GM18909 (cell line): Measurements from ENCODE around the gene ROR1.
"Not testable (repeated sequence)": the region's sequence is repeated elsewhere in the genome, so short reads cannot be mapped to it uniquely, and the experiment has no call there.

ENCODE experiments used
- ATAC-seq: cut with Tn5 transposase; IDR thresholded peaks from one replicate; pipeline ENCODE4 v1.9.1; 2021; ENCODE audit warnings: mild to moderate bottlenecking; ENCODE audit not compliant: unreplicated experiment, poor library complexity

The ROR1 gene

DNA sequence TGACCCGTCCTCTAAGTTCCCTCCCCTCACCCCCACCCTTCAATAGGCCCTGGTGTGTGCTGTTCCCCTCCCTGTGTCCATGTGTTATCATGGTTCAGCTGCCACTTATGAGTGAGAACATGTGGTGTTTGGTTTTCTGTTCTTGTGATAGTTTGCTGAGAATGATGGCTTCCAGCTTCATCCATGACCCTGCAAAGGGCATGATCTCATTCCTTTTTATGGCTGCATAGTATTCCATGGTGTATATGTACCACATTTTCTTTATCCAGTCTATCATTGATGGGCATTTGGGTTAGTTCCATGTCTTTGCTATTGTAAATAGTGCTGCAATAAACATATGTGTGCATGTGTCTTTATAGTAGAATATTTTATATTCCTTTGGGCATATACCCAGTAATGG lies 330.8 kb downstream of the ROR1 start:
- ATAC-seq: not testable (repeated sequence)

DNA sequence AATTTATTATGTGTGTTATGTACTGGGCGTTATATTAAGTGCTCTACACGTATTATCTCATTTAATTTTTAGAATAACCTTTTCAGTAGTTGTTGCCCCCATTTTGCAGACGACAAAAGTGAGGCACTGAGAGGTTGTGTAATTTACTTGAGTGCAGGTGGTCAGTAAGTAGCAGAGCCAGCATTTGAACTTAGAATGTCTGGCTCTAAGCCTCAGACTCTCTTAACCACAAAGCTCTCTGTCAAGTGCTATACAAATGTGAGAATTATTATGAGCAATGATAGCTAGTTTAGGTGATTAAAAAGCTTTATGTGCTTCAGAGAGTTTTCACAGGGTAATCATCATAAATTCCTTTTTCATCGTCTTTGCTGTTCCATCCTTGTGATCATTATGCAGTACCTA lies 333.3 kb downstream of the ROR1 start:
- ATAC-seq: no peak

DNA sequence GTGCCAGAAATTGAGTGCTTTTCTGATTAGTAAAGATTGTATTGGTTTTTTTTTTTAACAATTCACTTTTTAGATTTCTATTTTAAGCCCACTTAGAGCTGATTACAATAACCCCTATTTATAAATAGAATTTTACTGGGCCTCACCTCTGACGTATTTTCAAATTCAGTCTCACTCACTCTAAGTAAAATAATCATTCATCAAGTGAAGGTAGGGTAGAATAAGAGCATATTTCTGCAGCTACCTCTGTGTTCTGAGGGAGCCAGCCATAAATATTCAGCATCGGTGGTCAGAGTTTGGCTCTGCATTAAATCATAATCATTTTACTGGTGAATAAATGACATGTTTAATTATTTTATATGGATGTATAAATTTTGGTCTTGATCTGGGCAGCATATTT lies 333.8 kb downstream of the ROR1 start:
- no peak for ATAC-seq

DNA sequence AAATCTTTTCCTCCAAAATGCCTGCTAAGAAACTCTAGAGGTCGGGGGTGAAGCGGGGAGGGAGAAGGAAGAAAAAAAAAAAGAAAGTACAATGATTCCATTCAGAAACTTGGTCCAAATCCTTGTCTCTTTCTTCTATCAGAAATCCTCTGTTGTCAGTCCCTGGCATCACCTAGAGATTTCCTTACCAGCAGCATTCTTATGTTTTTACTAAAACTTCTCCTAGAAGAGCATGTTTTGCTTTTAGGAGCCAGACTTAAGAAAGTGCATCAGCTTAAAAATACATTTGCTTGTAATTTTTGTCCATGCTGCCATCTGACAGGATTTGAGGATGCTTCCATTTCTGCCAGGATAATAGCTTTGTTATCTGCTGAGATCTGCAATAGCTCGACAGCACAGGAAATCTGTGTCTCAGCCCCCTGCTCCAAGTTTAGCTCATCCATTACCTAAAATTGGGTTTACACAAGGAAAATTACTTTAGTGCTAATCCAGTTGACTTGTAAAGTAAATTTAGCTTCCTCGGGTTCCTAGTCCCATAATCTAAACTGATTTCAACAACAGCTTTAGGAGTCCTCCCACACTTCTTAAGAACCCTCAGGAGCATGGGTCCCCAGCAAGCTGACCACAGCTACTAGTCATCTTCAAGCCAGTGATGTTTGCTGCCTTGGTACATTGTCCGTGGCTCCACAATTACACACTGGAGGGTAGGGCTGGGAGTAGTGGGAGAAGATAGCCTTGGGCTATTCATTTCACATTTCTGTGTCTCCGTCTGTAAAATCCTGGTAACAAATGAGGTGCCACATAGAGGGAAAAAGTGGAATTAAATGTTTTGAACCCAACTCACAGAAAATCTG lies 337.3 kb downstream of the ROR1 start:
- ATAC-seq: no peak

DNA sequence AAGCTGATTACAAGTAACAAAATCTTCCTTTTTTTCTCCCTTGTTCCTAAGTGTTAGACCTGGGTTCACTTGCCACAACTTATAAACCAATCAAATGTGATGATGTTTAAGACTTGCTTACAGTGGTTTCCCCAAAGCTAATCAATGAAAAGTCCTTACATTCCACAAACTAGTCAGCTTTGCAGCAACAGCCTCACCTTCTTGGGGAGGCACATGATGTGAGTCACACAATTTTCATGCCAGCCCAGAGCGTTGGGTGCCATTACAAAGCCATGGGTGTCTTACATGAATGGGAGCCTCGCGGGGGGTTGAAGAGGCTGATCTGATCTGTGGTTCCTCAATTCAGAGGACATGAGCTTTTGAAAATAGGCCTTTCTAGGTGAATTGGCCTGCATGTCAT lies 338.0 kb downstream of the ROR1 start:
- no peak for ATAC-seq

DNA sequence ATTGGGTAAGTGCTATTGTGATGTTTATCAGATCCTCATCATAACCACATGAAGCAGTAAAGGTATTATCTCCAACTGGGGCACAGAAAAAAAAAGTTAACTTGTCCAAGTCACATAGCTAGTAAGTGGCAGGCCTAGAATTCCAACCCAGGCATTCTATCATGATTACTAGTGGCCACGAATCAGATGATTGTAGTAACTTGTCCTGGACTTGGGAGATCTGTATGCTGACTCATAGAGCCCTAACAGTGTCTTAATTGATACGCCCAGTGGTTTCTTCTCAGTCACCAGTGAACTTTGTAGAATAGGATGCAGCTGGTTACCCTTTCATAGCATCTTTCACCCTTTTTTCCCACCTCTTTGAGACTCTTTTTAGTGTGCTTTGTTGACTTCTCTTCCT lies 338.5 kb downstream of the ROR1 start:
- no peak for ATAC-seq

DNA sequence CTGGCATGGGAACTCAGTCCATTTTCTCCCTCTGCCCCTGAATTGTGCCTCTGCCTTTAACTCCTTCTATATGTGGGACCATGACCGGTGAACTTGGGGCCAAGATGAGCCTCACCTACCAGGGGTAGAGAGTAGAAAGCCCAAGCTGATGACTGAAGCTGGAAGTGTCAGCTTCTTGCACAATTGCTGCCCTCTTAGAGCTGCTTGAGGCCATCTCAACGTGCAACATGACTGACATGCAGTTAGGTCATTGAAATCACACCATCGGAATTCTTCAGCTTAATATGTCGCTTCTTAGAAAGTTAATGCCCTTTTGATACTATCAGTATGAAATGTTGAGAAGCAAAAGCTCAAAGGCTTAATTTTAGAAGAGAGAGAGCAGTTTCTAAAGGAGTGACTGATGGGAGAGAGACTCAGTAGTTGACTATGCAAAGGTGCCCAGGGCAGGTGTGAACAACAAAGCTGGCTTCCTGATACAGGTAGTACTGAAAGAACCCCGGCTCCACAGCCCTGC lies 340.3 kb downstream of the ROR1 start:
- no peak for ATAC-seq

DNA sequence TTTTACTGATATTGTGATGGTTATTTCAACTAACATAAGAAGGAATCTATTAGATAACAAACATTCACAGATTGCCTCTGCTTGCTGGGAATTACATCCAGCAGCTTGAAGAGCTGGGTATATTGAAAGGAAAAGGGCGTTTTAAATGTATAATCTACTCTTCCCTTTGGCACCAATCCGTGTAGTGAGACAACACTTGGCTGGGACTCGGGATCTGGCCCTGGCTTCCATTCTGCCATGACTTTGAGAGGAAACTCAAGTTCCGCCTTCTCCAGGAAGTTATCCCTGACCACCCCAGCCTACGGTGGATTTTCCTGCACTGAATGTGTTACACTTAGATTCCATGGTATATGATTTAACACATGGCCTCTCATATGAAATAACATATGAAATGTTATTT lies 342.7 kb downstream of the ROR1 start:
- ATAC-seq: no peak

DNA sequence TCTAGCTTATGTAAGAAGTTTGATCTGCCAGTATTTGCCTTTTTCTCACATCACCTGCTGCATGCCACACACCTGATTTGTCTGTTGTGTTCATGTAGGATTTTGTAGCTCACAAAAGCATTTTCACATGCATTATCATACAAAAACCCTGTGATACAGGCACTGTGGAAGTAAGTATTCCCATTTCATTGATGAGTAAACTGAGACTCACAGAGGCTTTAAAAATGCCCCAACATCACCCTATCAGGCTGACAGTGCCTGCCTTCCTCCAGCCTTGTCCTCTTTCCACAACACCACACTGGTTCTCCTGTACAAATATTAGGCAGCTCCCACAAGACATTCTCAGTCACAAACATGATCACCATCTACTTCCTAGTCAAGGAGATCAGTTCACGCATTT lies 343.7 kb downstream of the ROR1 start:
- no peak for ATAC-seq

DNA sequence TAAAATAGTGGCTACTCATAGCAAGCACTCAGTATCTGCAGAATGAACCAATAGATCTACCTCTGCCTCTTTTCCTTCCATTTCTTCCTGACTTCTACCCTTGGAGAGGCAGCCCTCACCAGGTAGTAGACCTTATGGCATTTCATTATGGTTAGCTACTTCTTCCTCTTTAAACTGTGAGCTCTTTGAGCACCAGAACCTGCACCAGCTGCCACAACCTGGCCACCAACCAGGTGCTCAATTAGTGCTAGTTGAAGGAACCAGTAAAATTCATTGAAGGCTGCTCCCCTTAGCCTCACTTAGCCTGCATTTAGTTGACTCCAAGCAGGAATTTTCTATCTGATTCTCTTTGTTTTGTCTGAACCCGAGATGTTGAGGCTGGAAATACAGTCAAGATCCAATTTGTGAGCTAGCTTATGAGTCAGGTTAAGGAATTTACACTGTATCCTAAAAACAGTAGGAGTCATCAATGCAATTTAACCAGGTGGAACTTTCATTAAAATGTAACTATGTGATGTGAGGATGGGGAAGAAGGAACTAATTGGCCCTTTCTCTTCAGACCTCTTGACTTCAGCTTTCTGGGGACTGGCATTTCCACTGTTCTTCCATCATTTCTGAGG lies 348.1 kb downstream of the ROR1 start:
- no peak for ATAC-seq

DNA sequence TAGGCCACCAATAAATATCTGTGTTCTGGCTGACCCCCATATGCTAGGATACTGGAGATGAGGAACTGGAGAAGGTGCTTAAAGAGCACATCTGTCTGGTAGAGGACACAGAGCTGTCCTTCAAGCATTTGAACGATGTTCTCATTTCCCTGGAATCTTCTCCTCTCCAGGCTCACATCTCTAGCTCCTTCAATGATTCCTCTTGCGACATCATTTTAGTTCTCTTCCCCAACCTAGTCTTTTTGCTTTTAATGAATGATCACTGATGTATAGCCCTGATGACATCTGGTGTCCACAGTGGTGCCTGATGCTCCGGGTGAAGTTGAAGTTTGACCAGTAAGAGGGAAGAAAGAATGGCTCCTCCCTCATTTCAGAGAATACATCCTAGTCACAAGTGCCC lies 348.8 kb downstream of the ROR1 start:
- ATAC-seq: no peak

DNA sequence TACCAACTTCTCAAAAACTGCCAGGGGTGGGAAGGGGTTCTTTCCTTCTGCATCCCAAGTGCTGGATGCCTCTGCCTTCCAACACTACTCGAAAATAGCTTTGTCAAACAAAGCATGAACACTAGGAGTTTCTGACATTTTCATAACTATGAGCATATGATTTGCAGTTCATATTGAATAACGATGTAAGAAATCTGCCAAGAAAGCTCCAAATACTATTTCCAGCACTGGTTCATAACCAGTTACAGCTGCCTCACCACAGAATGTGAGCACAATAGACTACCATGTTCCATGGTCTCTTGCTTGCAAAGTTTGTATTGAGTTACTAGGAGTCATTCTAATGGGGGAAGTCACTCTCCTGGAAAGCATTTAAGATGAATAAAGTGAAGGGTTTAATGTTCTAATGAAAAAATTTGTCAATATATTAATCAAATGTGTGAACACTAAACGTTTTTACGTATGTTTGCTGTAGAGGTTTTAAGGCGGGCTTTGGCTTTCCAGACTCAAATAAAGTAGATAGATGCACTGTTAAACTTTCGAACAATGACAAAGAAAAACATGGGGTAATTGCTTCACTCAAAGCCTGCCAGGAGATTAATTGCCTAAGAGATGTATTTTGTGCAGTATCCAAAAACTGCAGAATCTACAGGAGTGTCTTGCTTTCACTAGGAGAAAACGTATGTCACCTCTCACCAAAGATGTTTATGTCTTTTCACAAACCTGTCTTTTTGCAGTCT lies 351.1 kb downstream of the ROR1 start:
- ATAC-seq: no peak

DNA sequence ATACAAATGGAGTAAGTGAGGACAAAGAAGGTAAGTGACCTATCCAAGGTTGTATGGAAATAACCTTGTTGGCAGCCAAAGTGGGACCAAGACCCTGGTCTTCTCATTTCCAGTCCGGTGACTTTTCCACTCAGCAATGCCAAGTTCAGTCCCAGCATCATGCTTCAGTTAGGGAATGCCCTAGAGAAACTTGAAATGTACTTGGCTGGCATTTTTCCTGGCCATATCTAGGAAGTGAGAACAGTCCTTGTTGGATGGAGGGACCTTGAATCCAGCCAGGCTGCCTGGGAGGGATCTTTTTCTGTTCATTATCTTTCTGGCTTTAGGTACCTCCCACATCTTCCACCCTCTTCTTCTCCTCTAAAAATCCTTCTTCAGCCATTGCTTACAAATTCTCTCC lies 352.8 kb downstream of the ROR1 start:
- ATAC-seq: no peak

DNA sequence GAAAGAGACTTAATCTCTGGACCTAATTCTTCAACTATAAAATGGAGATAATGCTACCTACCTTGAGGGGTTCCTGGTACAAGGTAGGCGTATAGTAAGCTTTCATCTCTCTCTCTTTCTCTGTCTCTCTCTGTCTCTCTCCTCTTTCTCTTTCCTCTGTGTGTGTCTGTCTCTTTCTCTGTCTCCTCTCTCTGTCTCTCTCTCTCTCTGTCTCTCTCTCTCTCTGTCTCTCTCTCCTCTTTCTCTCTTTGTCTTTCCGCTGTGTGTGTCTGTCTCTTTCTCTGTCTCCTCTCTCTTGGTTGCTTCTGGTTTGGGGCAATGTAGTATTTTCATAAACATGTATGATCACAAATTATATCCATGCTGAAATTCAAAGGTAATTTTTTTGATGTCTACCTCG lies 353.5 kb downstream of the ROR1 start:
- ATAC-seq: no peak

DNA sequence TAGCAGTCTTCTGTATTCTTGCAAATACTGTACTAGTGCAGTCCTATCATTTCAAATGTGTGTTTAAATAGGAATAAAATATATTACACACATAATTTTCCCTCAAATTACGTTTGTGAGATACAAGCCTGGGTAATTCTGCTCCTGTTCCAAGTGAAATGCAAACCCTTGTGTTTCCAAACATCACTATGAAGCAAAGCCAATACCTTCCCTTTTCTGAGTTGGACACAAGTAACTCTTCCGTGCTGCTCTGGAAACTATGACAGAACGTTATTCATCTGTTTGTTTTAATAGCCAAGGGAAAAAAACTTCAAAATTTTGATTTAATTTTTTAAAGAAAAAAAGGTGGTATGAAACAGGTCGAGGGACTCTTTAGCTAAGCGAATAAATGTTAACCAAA lies 355.9 kb downstream of the ROR1 start:
- no peak for ATAC-seq

DNA sequence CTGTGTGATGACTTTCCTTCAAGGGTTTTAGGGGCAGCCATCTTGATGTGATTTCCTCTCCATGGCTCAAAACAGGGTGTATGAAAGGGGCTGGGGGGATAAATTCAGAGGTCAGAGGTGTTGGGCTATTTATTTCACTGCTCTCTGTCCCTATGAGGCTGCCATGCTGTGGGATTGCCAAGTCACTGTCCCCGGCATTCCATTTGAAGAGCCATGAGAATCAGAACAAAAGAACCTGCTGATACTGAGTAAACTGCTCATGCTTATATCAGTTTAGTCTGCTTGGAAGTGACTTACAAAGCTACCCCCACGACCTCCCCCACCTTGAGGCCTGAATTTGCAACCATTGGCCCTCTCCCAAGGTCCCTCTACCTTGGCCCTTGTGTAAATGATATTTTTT lies 357.3 kb downstream of the ROR1 start:
- ATAC-seq: no peak

DNA sequence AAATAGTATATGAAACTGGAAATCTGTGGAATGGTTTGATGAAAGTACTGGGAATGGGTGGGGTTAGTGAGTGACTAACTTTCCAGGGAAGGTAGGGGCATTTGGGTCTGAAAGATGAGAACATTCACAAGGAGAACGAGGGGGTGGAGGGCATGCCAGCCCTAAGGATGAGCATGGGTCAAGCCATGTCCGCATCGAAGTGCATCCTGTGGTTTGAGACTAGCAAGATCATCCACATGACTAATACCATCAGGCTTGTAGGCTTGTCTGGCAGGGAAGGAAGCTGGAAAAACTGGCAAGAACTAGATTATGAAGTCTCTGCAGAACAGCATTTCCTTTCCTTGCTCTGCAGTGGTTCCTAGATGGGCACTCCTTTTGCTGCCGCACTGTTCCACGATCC lies 359.2 kb downstream of the ROR1 start:
- no peak for ATAC-seq

DNA sequence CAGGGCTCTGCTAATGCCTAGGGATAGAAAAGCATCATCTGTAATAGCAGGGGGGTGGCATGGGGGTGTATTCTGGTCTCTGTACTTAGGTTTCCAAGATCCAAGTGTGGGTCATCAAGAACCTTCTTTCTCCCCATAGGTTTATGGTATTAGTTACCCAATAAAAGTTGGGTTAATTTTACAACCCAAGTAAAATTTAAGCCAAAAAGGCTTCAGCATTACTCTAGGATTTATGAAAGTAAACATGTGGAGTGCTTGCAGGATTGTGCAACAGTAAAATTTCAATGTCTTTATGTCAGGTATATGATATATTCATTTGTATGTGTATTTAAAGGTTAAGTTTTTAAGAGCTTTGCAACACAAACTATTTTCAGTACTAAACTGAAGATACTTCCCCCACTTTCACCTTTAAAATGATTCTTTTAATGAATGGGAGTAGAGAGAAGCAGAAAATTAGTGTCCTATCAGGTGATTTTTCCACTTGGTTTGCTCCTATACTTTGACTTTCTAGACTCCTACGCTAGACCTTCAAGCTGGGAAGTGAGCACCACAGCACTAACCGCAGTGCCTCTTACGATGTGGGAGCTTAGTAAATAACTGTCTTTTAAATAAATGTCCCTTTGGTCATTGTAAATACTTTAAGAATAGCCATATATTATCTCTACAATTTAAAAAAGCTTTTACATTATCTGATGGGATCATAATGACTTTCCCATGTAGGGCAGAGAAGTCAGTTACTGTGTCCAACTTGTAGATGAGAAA lies 361.8 kb downstream of the ROR1 start:
- no peak for ATAC-seq

DNA sequence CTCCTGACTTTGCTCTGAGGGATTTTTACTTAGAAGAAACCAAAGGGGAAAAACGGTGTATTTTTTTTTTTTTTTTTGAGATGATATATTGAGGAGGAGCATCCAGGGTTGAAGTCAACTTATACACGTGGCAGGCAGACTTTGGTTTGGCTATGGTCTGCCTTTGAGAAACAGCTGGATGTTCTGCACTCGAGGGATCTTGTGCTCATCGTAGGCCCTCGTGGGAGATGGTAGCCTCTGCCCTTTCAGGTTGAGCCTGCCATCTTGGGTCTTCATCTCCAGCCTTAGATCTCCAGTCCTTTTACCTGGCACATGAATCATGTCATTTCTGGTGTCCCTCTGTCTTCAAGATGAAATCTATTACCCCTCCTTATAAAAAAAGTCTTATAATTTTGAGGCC lies 362.5 kb downstream of the ROR1 start:
- no peak for ATAC-seq

DNA sequence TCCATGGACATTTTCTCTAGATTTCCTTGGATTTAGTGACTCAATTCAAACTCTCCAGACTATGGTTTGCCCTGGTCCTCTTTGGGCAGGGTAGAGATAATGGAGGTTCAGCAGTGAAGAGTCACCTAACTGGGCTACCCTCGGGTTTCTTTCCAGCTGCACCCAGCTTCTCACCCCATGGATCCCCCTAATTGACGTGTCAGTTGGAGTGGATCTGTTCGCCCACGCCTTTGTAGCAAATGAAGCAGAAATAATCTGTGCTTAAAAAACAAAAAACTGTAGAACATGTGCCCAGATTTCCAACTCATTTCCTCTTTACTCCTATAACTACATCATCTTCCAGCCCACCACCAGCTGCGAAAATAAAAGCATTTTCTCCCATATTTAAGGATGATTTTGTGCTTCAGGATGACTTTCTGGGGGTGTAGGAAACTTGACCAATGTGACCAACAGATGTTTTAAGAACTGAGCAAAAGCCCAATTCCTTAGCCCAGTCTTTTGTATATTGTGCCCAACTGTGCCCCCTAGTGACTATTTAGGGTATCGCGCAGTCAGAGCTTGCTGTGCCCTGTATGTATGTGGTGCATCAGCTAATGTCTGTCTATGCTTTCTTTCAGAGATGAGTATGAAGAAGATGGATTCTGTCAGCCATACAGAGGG lies 363.1 kb downstream of the ROR1 start:
- peak; percentile 80 for ATAC-seq
